Smooth muscle cell of the pulmonary artery (primary cell): ENCODE data around the gene AMD1. TPM values are rescaled to one million over a fixed set of nuclear protein-coding genes. Genes with fewer than 3 reads are reported as not detected.

Experiments
- total RNA-seq: library from RNA; depleted of rRNA; stranded (reverse); fragments of >200 nt; gene quantifications from 2 replicates; pipeline ENCODE4 v1.2.3, GENCODE V29; 2014

AMD1 gene
- total RNA-seq = 28.5 and 39.8 TPM in 2 replicates

GRCh38 chr6:110873981-110874879, at the start of gene AMD1:
AMD1 (plus strand) TSS chr6:110874785; CDS start chr6:110875106, 321 bp downstream.

Other genes with a start within 250 kb of the AMD1 start
- 10.3 and 15.2 TPM in 2 replicates for gene CDK19, start 59.3 kb upstream of the AMD1 start, total RNA-seq
- 24.1 and 34.9 TPM in 2 replicates for gene GTF3C6, start 83.9 kb downstream of the AMD1 start, total RNA-seq
- 17.3 and 20.1 TPM in 2 replicates for gene RPF2, start 107.3 kb downstream of the AMD1 start, total RNA-seq
- gene SLC16A10, start 212.7 kb downstream of the AMD1 start, total RNA-seq = not detected in 2 replicates